Peyer's patch (tissue), 4 donors: Measurements from ENCODE around the gene CENPF.

ENCODE experiments used
- CTCF ChIP-seq, 6 experiments: fragments of 450-650 bp in 4 of 6; fragments of 200-600 bp in 2 of 6; sonication (generic) in 1 of 6; IDR thresholded peaks; one replicate each; pipeline ENCODE4 v1.5.1; 2017 to 2019; ENCODE audit warnings: antibody characterized with exemption in 6 of 6, mild to moderate bottlenecking in 3 of 6, moderate library complexity in 1 of 6
- POLR2A ChIP-seq, 2 donors: fragments of 450-650 bp; IDR thresholded peaks; one replicate each; pipeline ENCODE4 v1.5.1; 2017; ENCODE audit warnings: antibody characterized with exemption in 2 of 2, mild to moderate bottlenecking in 2 of 2, moderate library complexity in 2 of 2

- TF ChIP-seq CTCF (IDR thresholded peaks at IDR 0.05) (no peak), POLR2A (IDR thresholded peaks at IDR 0.05) (no peak)
Measured at GRCh38 chr1:214662223-214662785, 59.3 kb downstream of the CENPF start.
